ENCODE data around the gene CPT1B. TPM values are rescaled to one million over a fixed set of nuclear protein-coding genes. Genes with fewer than 3 reads are reported as not detected.

CPT1B gene
- total RNA-seq, 1 experiment from 2014 or later = 13.1 TPM

- Histone ChIP-seq H3F3A (ENCODE audit: low read length, unreplicated experiment) (no peaks in the 10 kb centered on the region), H3K9ac (ENCODE audit: low read length) (peak overlapping the region; percentile 94), H3K9me3 (ENCODE audit: low read length) (no peaks in the 10 kb centered on the region), H2AFZ (ENCODE audit: low read length) (no peak overlapping the region), H3K4me1 (ENCODE audit: insufficient read depth, low read length) (peaks cover 9% of the 10 kb centered on the region; the same call in 1 of the 2 replicates), H3K4me2 (ENCODE audit: low read length) (peak overlapping the region; percentile 98), H3K79me2 (ENCODE audit: low read length) (peaks cover 25% of the 10 kb centered on the region), H3K27ac (ENCODE audit: low read length) (peak overlapping the region; percentile 78; the same call in 1 of the 2 replicates), H4K20me1 (ENCODE audit: low read length) (no peaks in the 10 kb centered on the region; the same call in 1 of the 2 replicates), H3K4me3 (ENCODE audit: low read length) (peak overlapping the region; percentile 81), H3K27me3 (ENCODE audit: low read length) (no peaks in the 10 kb centered on the region), H3K36me3 (ENCODE audit: low read depth, low read length) (no peaks in the 10 kb centered on the region; the same call in 1 of the 2 replicates), H3K9me2 (replicated peaks; ENCODE audit: low read length) (no peaks in the 10 kb centered on the region)
- ATAC-seq (no peak), DNase-seq (no peak)
- TF ChIP-seq CTCF (conservative IDR thresholded peaks at IDR 0.05; ENCODE audit: low read depth, low read length) (no peak), EZH2 (IDR thresholded peaks at IDR 0.05; ENCODE audit: low read length, unreplicated experiment) (no peak), EZH2phosphoT487 (IDR thresholded peaks at IDR 0.05; ENCODE audit: borderline replicate concordance, low read length) (no peak)
- no TSS peak for BruUV-seq (replicated peaks)
- CTCF ChIA-PET = interaction anchor here (2.7 kb wide), 1 partner anchor 97 kb away, joined by 16 read pairs; no protein-coding TSS in a partner anchor
- intact Hi-C loops (cut with micrococcal nuclease) = no loop called here
- POLR2A ChIA-PET (ENCODE audit: unreplicated experiment) = no interaction called here
Measured at GRCh38 chr22:50523806-50524675, 54.2 kb downstream of the CPT1B start.

- H3K9me3 ChIP-seq (ENCODE audit: low read length) = no peaks in the 10 kb centered on the region
- no peak overlapping the region for H2AFZ ChIP-seq (ENCODE audit: low read length)
- TF ChIP-seq EZH2 (IDR thresholded peaks at IDR 0.05; ENCODE audit: low read length, unreplicated experiment) = no peak
- TF ChIP-seq EZH2phosphoT487 (IDR thresholded peaks at IDR 0.05; ENCODE audit: borderline replicate concordance, low read length) = no peak
- TF ChIP-seq CTCF (conservative IDR thresholded peaks at IDR 0.05; ENCODE audit: low read depth, low read length) = no peak
- H3K4me1 ChIP-seq (ENCODE audit: insufficient read depth, low read length) = peaks cover 9% of the 10 kb centered on the region; the same call in 1 of the 2 replicates
- H3K79me2 ChIP-seq (ENCODE audit: low read length) = peaks cover 25% of the 10 kb centered on the region
- no peak overlapping the region for H3K9ac ChIP-seq (ENCODE audit: low read length)
- no TSS peak for BruUV-seq (replicated peaks)
- H3K36me3 ChIP-seq (ENCODE audit: low read depth, low read length) = no peaks in the 10 kb centered on the region; the same call in 1 of the 2 replicates
- H3K4me3 ChIP-seq (ENCODE audit: low read length) = no peak overlapping the region
- H3F3A ChIP-seq (ENCODE audit: low read length, unreplicated experiment) = no peaks in the 10 kb centered on the region
- ChIA-PET CTCF (no interaction called here), POLR2A (ENCODE audit: unreplicated experiment) (no interaction called here)
- intact Hi-C loops (cut with micrococcal nuclease) = no loop called here
- ATAC-seq (no peak), DNase-seq (no peak)
- 0 out of 2 replicates have a peak overlapping the region, but pooled peaks have one; percentile 98 for H3K4me2 ChIP-seq (ENCODE audit: low read length)
- H3K27ac ChIP-seq (ENCODE audit: low read length) = no peak overlapping the region
- H3K27me3 ChIP-seq (ENCODE audit: low read length) = no peaks in the 10 kb centered on the region
- no peaks in the 10 kb centered on the region; the same call in 1 of the 2 replicates for H4K20me1 ChIP-seq (ENCODE audit: low read length)
- no peaks in the 10 kb centered on the region for H3K9me2 ChIP-seq (replicated peaks; ENCODE audit: low read length)
Measured at GRCh38 chr22:50523458-50523805, 54.8 kb downstream of the CPT1B start.

All from PC-3 (cell line).